Erythroblast (primary cell): Measurements from ENCODE around the gene ECE2.
A peak's percentile ranks its signal among the peaks of the same experiment; 100 is the strongest.
"Not testable (repeated sequence)": the region's sequence is repeated elsewhere in the genome, so short reads cannot be mapped to it uniquely, and the experiment has no call there.

ENCODE experiments used
- DNase-seq, 2 experiments: peaks; one replicate each; lab custom pipeline; 2025; lab: John Stamatoyannopoulos, UW
- GATA1 ChIP-seq: IDR thresholded peaks from 2 replicates; pipeline ENCODE4 v1.6.1; 2011; ENCODE audit warnings: low read depth, mild to moderate bottlenecking, control low read depth, low read length, moderate library complexity
- POLR2A ChIP-seq: IDR thresholded peaks from 2 replicates; pipeline ENCODE4 v1.6.1; 2011; ENCODE audit warnings: mild to moderate bottlenecking, low read length

The ECE2 gene

GRCh38 chr3:184249412-184250166, 26.2 kb upstream of the ECE2 start, which contains the start of gene EEF1AKMT4:
TSS of gene EEF1AKMT4 (plus strand) at chr3:184249672. CDS start at chr3:184249695, 23 bp downstream.
- TF ChIP-seq POLR2A: peak; percentile 32
- no peak for TF ChIP-seq GATA1
- peak; percentile 99 for DNase-seq

- peak; percentile 90 to 94 for DNase-seq
- no peak for TF ChIP-seq POLR2A
Observed at GRCh38 chr3:184250167-184250828, 25.5 kb upstream of the ECE2 start.

GRCh38 chr3:184255291-184256039, 20.4 kb upstream of the ECE2 start:
- TF ChIP-seq POLR2A (no peak), GATA1 (no peak)
- no peak for DNase-seq

GRCh38 chr3:184257083-184257915, 18.5 kb upstream of the ECE2 start:
- TF ChIP-seq POLR2A (no peak), GATA1 (no peak)
- no peak for DNase-seq

GRCh38 chr3:184258926-184259325, 16.9 kb upstream of the ECE2 start:
- TF ChIP-seq POLR2A: no peak
- TF ChIP-seq GATA1: no peak
- no peak for DNase-seq

- no peak for DNase-seq
- no peak for TF ChIP-seq GATA1
- no peak for TF ChIP-seq POLR2A
Observed at GRCh38 chr3:184259396-184259877, 16.4 kb upstream of the ECE2 start.

GRCh38 chr3:184259878-184260723, 15.7 kb upstream of the ECE2 start:
- DNase-seq: peak; percentile 49 to 64
- TF ChIP-seq GATA1 (no peak), POLR2A (no peak)

- no peak for DNase-seq
- TF ChIP-seq POLR2A: no peak
- TF ChIP-seq GATA1: no peak
Observed at GRCh38 chr3:184260724-184261269, 15.0 kb upstream of the ECE2 start.

- TF ChIP-seq GATA1: no peak
- no peak for TF ChIP-seq POLR2A
- DNase-seq: peak; percentile 37 to 44
Observed at GRCh38 chr3:184261270-184261853, 14.5 kb upstream of the ECE2 start, which contains the start of gene CAMK2N2. TSS of gene CAMK2N2 (minus strand) at chr3:184261553. CDS start at chr3:184261285, 268 bp downstream.

GRCh38 chr3:184261854-184262763, 13.7 kb upstream of the ECE2 start:
- TF ChIP-seq GATA1 (no peak), POLR2A (no peak)
- DNase-seq: peak; percentile 27 to 33

GRCh38 chr3:184262764-184263179, 13.1 kb upstream of the ECE2 start:
- no peak for DNase-seq
- TF ChIP-seq GATA1 (no peak), POLR2A (no peak)

- DNase-seq: not testable (repeated sequence)
Observed at GRCh38 chr3:184267249-184267648, 8.6 kb upstream of the ECE2 start.
